ENCODE data around the gene PPM1N. TPM values are rescaled to one million over a fixed set of nuclear protein-coding genes. Genes with fewer than 3 reads are reported as not detected.

Gene PPM1N
- total and polyA plus RNA-seq, 8 donors: 0.92 to 5.2 (median 1.9) TPM; not detected in 3

DNA sequence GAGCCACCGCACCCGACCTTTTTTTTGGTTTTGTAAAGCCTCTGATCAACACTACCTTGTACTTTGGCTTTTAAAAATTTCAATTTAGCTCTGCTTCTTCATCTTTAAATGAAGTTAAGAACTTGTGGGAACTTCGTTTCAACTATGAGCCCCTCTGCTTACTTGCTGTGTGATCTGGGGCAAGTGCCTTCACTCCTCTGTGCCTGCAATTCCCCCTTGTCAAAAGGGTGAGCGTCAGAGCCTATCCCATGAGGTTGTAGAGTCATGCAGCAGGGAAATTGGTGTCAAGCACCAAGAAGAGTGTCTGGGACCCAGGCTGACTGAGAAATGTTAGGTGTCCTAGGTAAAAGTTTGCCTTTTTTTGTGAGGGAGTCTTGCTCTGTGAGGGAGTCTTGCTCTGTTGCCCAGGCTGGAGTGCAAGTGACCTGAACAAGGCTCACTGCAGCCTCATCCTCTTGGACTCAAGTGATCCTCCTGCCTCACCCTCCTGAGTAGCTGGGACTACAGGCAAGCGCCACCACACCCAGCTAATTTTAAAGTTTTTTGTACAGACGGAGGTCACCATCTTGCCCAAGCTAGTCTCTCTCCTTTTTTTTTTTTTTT is 14.7 kb downstream of the PPM1N start:
- 72 to 87% (median 84%) methylated on average over 6 of the region's 6 CpGs for WGBS, 5 donors
- no peak overlapping the region for H3K4me3 ChIP-seq
- DNase-seq: no peak
- intact Hi-C loops (cut with DNase I; ENCODE audit: low total_unique reads): no loop called here
- no peaks in the 10 kb centered on the region for H3K9me3 ChIP-seq
- peaks cover 74 to 92% (median 77%) of the 10 kb centered on the region in 4 donors for H3K4me1 ChIP-seq
- H3K36me3 ChIP-seq: peaks cover 6 to 34% (median 18%) of the 10 kb centered on the region in 4 donors
- no peaks in the 10 kb centered on the region for H3K27me3 ChIP-seq
- H3K27ac ChIP-seq: peak overlapping the region; percentile 37 to 97 (median 96)
- TF ChIP-seq EP300 (IDR thresholded peaks at IDR 0.05) (no peak), POLR2AphosphoS5 (IDR thresholded peaks at IDR 0.05) (no peak), POLR2A (IDR thresholded peaks at IDR 0.05) (no peak)
- TF ChIP-seq, protein P1, sequence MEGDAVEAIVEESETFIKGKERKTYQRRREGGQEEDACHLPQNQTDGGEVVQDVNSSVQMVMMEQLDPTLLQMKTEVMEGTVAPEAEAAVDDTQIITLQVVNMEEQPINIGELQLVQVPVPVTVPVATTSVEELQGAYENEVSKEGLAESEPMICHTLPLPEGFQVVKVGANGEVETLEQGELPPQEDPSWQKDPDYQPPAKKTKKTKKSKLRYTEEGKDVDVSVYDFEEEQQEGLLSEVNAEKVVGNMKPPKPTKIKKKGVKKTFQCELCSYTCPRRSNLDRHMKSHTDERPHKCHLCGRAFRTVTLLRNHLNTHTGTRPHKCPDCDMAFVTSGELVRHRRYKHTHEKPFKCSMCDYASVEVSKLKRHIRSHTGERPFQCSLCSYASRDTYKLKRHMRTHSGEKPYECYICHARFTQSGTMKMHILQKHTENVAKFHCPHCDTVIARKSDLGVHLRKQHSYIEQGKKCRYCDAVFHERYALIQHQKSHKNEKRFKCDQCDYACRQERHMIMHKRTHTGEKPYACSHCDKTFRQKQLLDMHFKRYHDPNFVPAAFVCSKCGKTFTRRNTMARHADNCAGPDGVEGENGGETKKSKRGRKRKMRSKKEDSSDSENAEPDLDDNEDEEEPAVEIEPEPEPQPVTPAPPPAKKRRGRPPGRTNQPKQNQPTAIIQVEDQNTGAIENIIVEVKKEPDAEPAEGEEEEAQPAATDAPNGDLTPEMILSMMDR (IDR thresholded peaks at IDR 0.05): no peak

DNA sequence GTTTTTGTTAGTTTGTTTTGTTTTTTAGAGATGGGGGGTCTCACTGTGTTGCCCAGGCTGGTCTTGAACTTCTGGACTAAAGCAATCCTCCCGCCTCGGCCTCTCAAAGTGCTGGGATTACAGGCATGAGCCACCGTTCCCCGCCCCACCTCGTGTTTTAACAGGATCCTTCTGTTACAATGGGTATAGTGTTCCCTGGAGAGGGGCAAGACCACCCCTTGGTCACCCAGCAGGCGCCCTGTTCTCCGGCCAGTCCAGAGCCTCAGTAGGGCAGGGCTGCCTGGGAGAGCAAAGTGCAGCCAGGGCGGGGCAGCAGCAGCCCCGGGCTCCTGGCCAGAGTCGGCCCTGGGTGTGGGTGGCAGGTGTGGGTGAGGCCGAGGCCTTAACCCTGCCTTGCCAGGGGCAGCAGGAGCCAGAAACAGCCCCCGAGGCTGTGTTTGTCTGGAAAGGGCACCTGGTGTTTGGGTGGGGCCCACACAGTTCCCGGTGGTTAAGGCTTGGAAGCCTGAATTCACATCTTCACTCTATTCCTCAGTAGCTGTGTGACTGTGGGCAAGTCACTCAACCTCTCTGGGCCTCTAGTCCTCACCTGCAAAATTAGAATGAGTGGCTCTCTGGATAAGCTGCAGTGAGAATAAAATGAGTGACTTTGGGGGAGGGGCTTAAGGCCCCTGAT is 16.3 kb downstream of the PPM1N start:
- Histone ChIP-seq H3K4me3 (peak overlapping the region in 2 of 4 donors; percentile 18 to 26), H3K27me3 (no peaks in the 10 kb centered on the region), H3K27ac (peak overlapping the region; percentile 77 to 97 (median 96)), H3K36me3 (peaks cover 19 to 49% (median 34%) of the 10 kb centered on the region in 4 donors), H3K9me3 (no peaks in the 10 kb centered on the region), H3K4me1 (peaks cover 78 to 98% (median 85%) of the 10 kb centered on the region in 4 donors)
- whole genome bisulfite sequencing, 5 donors: 20 to 62% (median 26%) methylated on average over 6 to 13 of the region's 13 CpGs
- intact Hi-C loops (cut with DNase I; ENCODE audit: low total_unique reads): no loop called here
- peak in 2 of 3 donors; percentile 50 to 62 for TF ChIP-seq POLR2AphosphoS5 (IDR thresholded peaks at IDR 0.05)
- TF ChIP-seq, protein P1 (IDR thresholded peaks at IDR 0.05): no peak
- peak; percentile 82 to 91 for DNase-seq

DNA sequence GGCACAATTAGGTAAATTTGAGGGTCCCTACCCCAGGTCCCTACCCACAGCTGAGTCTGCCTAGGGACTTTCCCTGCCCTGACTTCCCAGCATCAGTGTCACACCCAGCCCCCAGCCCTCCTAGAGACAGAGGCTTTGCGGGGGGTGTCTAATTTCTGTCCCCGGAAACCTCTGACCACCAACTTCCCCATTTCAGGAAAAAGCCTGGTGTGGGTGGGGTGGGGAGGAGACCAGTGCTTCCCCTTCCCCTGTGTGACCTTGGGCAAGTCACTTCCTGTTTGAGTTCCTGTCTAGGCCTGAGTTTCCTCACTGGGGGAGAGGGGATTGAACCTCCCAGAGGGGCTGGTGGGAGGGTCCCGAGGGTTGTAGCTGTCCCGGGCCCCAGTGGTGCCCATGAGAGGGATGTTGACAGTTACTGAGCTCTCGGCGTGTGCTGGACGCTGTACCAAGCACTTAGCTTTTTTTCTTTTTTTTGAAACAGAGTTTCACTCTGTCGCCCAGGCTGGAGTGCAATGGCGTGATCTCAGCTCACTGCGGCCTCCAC is 16.9 kb downstream of the PPM1N start:
- Histone ChIP-seq H3K27me3 (no peaks in the 10 kb centered on the region), H3K4me1 (peaks cover 74 to 94% (median 78%) of the 10 kb centered on the region in 4 donors), H3K4me3 (peak overlapping the region in 2 of 4 donors; percentile 15 to 26), H3K36me3 (peaks cover 22 to 53% (median 39%) of the 10 kb centered on the region in 4 donors), H3K27ac (peak overlapping the region; percentile 77 to 97 (median 96)), H3K9me3 (no peaks in the 10 kb centered on the region)
- 57 to 67% (median 63%) methylated on average over 10 of the region's 10 CpGs for WGBS, 5 donors
- intact Hi-C loops (cut with DNase I; ENCODE audit: low total_unique reads): no loop called here
- TF ChIP-seq POLR2AphosphoS5 (IDR thresholded peaks at IDR 0.05): no peak
- TF ChIP-seq, protein P1 (IDR thresholded peaks at IDR 0.05): no peak
- no peak for TF ChIP-seq EP300 (IDR thresholded peaks at IDR 0.05)
- TF ChIP-seq POLR2A (IDR thresholded peaks at IDR 0.05): no peak
- peak in 1 of 2 donors; percentile 65 for DNase-seq

DNA sequence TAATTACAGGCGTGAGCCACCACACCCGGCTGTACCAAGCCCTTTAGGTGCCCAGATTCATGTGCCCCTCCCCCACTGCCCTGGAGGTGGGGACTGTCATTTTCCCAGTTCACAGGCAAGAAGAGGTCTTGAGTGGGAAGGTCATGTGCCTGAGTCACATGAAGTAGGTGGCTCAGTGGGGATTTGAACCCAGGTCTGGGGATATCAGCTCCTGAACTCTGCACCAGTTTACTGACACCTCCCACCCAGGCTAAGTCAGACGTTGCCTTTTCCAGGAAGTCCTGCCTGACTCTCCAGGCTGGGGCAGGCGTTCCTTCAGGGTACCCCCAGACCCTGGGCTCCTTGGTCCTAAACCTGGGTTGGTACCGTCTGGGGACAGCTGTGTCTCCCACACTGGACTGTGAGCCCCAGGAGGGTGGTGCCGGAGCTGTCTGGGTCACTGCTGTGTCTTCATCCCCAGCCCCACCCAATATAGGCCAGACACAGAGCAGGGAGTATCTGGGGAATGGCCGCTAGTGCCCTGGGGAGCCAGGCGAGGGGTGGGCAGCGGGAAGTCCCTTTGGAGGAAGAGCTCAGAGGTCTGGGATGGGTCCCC is 17.7 kb downstream of the PPM1N start:
- H3K4me3 ChIP-seq: peak overlapping the region in 2 of 4 donors; percentile 15 to 26
- H3K36me3 ChIP-seq: peaks cover 30 to 60% (median 46%) of the 10 kb centered on the region in 4 donors
- TF ChIP-seq, protein P1 (IDR thresholded peaks at IDR 0.05): no peak
- TF ChIP-seq EP300 (IDR thresholded peaks at IDR 0.05): no peak
- no peak for TF ChIP-seq POLR2A (IDR thresholded peaks at IDR 0.05)
- no peak for TF ChIP-seq POLR2AphosphoS5 (IDR thresholded peaks at IDR 0.05)
- H3K9me3 ChIP-seq: no peaks in the 10 kb centered on the region
- H3K27me3 ChIP-seq: no peaks in the 10 kb centered on the region
- H3K4me1 ChIP-seq: peaks cover 67 to 94% (median 82%) of the 10 kb centered on the region in 4 donors
- peak in 1 of 2 donors; percentile 49 for DNase-seq
- WGBS, 5 donors: 50 to 68% (median 57%) methylated on average over 5 to 9 of the region's 9 CpGs
- peak overlapping the region; percentile 77 to 97 (median 96) for H3K27ac ChIP-seq
- intact Hi-C loops (cut with DNase I; ENCODE audit: low total_unique reads): no loop called here

Measured in stomach (tissue), 9 donors.